ENCODE measurements around the gene SH3BGRL2. TPM values are rescaled to one million over a fixed set of nuclear protein-coding genes. Genes with fewer than 3 reads are reported as not detected.

The SH3BGRL2 gene
- total and polyA plus RNA-seq, 4 donors: 23.8 to 71.3 (median 34.3) TPM

GRCh38 chr6:79731471-79731870 is 100.3 kb downstream of the SH3BGRL2 start:
- H3K27me3 ChIP-seq (ENCODE audit: control insufficient read depth in 4 of 4, insufficient read depth in 4 of 4, low read length in 3 of 4): no peaks in the 10 kb centered on the region
- 78% methylated on average over 4 of the region's 4 CpGs for WGBS
- no peaks in the 10 kb centered on the region for H3K4me1 ChIP-seq (ENCODE audit: control insufficient read depth in 4 of 4, insufficient read depth in 4 of 4, low read length in 3 of 4)
- H3K36me3 ChIP-seq (ENCODE audit: control insufficient read depth in 4 of 4, insufficient read depth in 3 of 4, low read depth in 1 of 4, low read length in 3 of 4): no peaks in the 10 kb centered on the region
- DNase-seq (ENCODE audit: low spot score): no peak
- no peaks in the 10 kb centered on the region for H3K9me3 ChIP-seq (ENCODE audit: control insufficient read depth in 4 of 4, low read length in 3 of 4)
- H3K9ac ChIP-seq (ENCODE audit: low read depth in 1 of 2, low read length in 2 of 2): no peak overlapping the region
- TF ChIP-seq FOXA1 (IDR thresholded peaks at IDR 0.05) (no peak), REST (IDR thresholded peaks at IDR 0.05) (no peak), MAX (IDR thresholded peaks at IDR 0.05) (no peak), YY1 (IDR thresholded peaks at IDR 0.05) (no peak), RXRA (IDR thresholded peaks at IDR 0.05) (no peak), ZBTB33 (IDR thresholded peaks at IDR 0.05) (no peak), FOXA2 (IDR thresholded peaks at IDR 0.05) (no peak), CTCF (IDR thresholded peaks at IDR 0.05; ENCODE audit: low read depth, low read length, missing input control) (no peak), HNF4G (IDR thresholded peaks at IDR 0.05) (no peak), NR2F2 (IDR thresholded peaks at IDR 0.05) (no peak), ATF3 (IDR thresholded peaks at IDR 0.05) (no peak), SP1 (IDR thresholded peaks at IDR 0.05) (no peak), HNF4A (conservative IDR thresholded peaks at IDR 0.05) (no peak)
- no peak overlapping the region for H3K27ac ChIP-seq (ENCODE audit: low read depth in 1 of 2, low read length in 2 of 2)
- no peak overlapping the region for H3K4me3 ChIP-seq (ENCODE audit: low read depth in 1 of 3, low read length in 3 of 3)

GRCh38 chr6:79733388-79733787 is 102.3 kb downstream of the SH3BGRL2 start:
- Histone ChIP-seq H3K4me3 (ENCODE audit: low read depth in 1 of 3, low read length in 3 of 3) (no peak overlapping the region), H3K4me1 (ENCODE audit: control insufficient read depth in 4 of 4, insufficient read depth in 4 of 4, low read length in 3 of 4) (no peaks in the 10 kb centered on the region), H3K27me3 (ENCODE audit: control insufficient read depth in 4 of 4, insufficient read depth in 4 of 4, low read length in 3 of 4) (no peaks in the 10 kb centered on the region), H3K9ac (ENCODE audit: low read depth in 1 of 2, low read length in 2 of 2) (no peak overlapping the region), H3K27ac (ENCODE audit: low read depth in 1 of 2, low read length in 2 of 2) (no peak overlapping the region), H3K36me3 (ENCODE audit: control insufficient read depth in 4 of 4, insufficient read depth in 3 of 4, low read depth in 1 of 4, low read length in 3 of 4) (no peaks in the 10 kb centered on the region), H3K9me3 (ENCODE audit: control insufficient read depth in 4 of 4, low read length in 3 of 4) (no peaks in the 10 kb centered on the region)
- WGBS: 88% methylated on average over 4 of the region's 4 CpGs
- no peak for DNase-seq (ENCODE audit: low spot score)
- TF ChIP-seq FOXA2 (IDR thresholded peaks at IDR 0.05): no peak
- no peak for TF ChIP-seq NR2F2 (IDR thresholded peaks at IDR 0.05)
- TF ChIP-seq SP1 (IDR thresholded peaks at IDR 0.05): no peak
- TF ChIP-seq REST (IDR thresholded peaks at IDR 0.05): no peak
- no peak for TF ChIP-seq ZBTB33 (IDR thresholded peaks at IDR 0.05)

All from liver (tissue), 9 donors.